NT2/D1 (cell line): ENCODE data around the gene RDX.

Source experiments
- SUZ12 ChIP-seq: IDR thresholded peaks from 2 replicates; pipeline ENCODE4 v1.6.1; 2011; ENCODE audit not compliant: insufficient read length, insufficient read depth; ENCODE audit errors: extremely low read depth
- YY1 ChIP-seq: IDR thresholded peaks from 2 replicates; pipeline ENCODE4 v1.6.1; 2011; ENCODE audit not compliant: insufficient read length, insufficient read depth
- ZNF274 ChIP-seq: IDR thresholded peaks from 2 replicates; pipeline ENCODE4 v1.6.1; 2011; ENCODE audit warnings: mild to moderate bottlenecking, low read depth, low read length

- TF ChIP-seq ZNF274, result no peak
- no peak for TF ChIP-seq YY1
- TF ChIP-seq SUZ12, result no peak
These were observed 163.3 kb downstream of the RDX start for GRCh38 chr11:110133160-110133559.
